ENCODE results near the gene KCNAB3.

- TF ChIP-seq CTCF (IDR thresholded peaks at IDR 0.05) (no peak), POLR2A (IDR thresholded peaks at IDR 0.05) (no peak), POLR2AphosphoS5 (IDR thresholded peaks at IDR 0.05) (no peak)
Observed at GRCh38 chr17:7972131-7972785, 42.6 kb upstream of the KCNAB3 start.
